Liver (tissue), 3 donors: ENCODE results near the gene EDEM1.

ENCODE experiments used
- ATF3 ChIP-seq: IDR thresholded peaks from 2 replicates; pipeline ENCODE4 v1.6.1; 2016; ENCODE audit warnings: antibody characterized with exemption
- CTCF ChIP-seq: fragments of 150-350 bp; IDR thresholded peaks from 2 replicates; pipeline ENCODE4 v1.5.1; 2017; ENCODE audit warnings: improper control_type of control experiment, low read depth, low read length; ENCODE audit not compliant: missing input control
- FOXA1 ChIP-seq: IDR thresholded peaks from 2 replicates; pipeline ENCODE4 v1.6.1; 2016; ENCODE audit warnings: antibody characterized with exemption
- GABPA ChIP-seq, 2 donors: IDR thresholded peaks in 1 of 2; conservative IDR thresholded peaks in 1 of 2; 2 replicates each; pipeline ENCODE4 v1.6.1; 2016; ENCODE audit warnings: antibody characterized with exemption in 2 of 2, mild to moderate bottlenecking in 1 of 2, moderate library complexity in 1 of 2
- HNF4G ChIP-seq: IDR thresholded peaks from 2 replicates; pipeline ENCODE4 v1.6.1; 2016; ENCODE audit warnings: antibody characterized with exemption
- MAX ChIP-seq: IDR thresholded peaks from 2 replicates; pipeline ENCODE4 v1.6.1; 2016; ENCODE audit warnings: antibody characterized with exemption
- RAD21 ChIP-seq, 2 donors: IDR thresholded peaks; 2 replicates each; pipeline ENCODE4 v1.6.1; 2016; ENCODE audit warnings: antibody characterized with exemption in 2 of 2, mild to moderate bottlenecking in 2 of 2
- REST ChIP-seq: IDR thresholded peaks from 2 replicates; pipeline ENCODE4 v1.6.1; 2016; ENCODE audit warnings: antibody characterized with exemption, mild to moderate bottlenecking
- RXRA ChIP-seq, 2 donors: IDR thresholded peaks; 2 replicates each; pipeline ENCODE4 v1.6.1; 2017 to 2018; ENCODE audit warnings: antibody characterized with exemption in 2 of 2, mild to moderate bottlenecking in 1 of 2
- SP1 ChIP-seq: IDR thresholded peaks from 2 replicates; pipeline ENCODE4 v1.6.1; 2018; ENCODE audit warnings: antibody characterized with exemption, mild to moderate bottlenecking
- TAF1 ChIP-seq: conservative IDR thresholded peaks from 2 replicates; pipeline ENCODE4 v1.6.1; 2016; ENCODE audit warnings: antibody characterized with exemption, mild to moderate bottlenecking
- YY1 ChIP-seq: IDR thresholded peaks from 2 replicates; pipeline ENCODE4 v1.6.1; 2016; ENCODE audit warnings: antibody characterized with exemption, mild to moderate bottlenecking
- donor health status: healthy.
- donor health status: healthy.

GRCh38 chr3:5165698-5166097, 21.8 kb upstream of the EDEM1 start:
- no peak for TF ChIP-seq CTCF
- TF ChIP-seq RAD21 (IDR thresholded peaks at IDR 0.05), result no peak
- TF ChIP-seq ATF3, result no peak
- no peak for TF ChIP-seq SP1
- TF ChIP-seq REST, result no peak
- no peak for TF ChIP-seq MAX
- TF ChIP-seq HNF4G, result no peak
- no peak for TF ChIP-seq GABPA (IDR thresholded peaks at IDR 0.05 in 1 of 2, conservative IDR thresholded peaks at IDR 0.05 in 1 of 2)
- TF ChIP-seq TAF1, result no peak
- no peak for TF ChIP-seq YY1
- TF ChIP-seq FOXA1, result no peak
- TF ChIP-seq RXRA (IDR thresholded peaks at IDR 0.05), result no peak
